ENCODE results near the gene KRTAP20-4.

GRCh38 chr21:30638686-30639085 is 18.3 kb downstream of the KRTAP20-4 start:
- no peak for TF ChIP-seq CTCF (conservative IDR thresholded peaks at IDR 0.05; ENCODE audit: low read depth, low read length)
- no peak for TF ChIP-seq EZH2 (IDR thresholded peaks at IDR 0.05; ENCODE audit: borderline replicate concordance, low read depth, low read length, poor library complexity, severe bottlenecking)
